Pancreas (tissue), 10 donors: ENCODE measurements around the gene VSIG10L. TPM values are rescaled to one million over a fixed set of nuclear protein-coding genes. Genes with fewer than 3 reads are reported as not detected.

Source experiments
- ATAC-seq, 4 donors: fragments of 200-7000 bp; cut with Tn5 transposase; one replicate each; pipeline versions ENCODE4 v1.8.0 to v1.9.1; 2020; ENCODE audit warnings: mild to moderate bottlenecking in 4 of 4, moderate library complexity in 4 of 4
- DNase-seq, 6 donors: peaks; one replicate each; pipeline ENCODE4 v3.0.0-alpha.2; 2020
- FAIRE-seq: peaks from 2 replicates; lab custom pipeline; 2012; peaks lifted over from hg19 to GRCh38; lab: Jason Lieb, UNC
- H3K27ac ChIP-seq, 4 donors: fragments of 200-600 bp; sonication (generic); 1 replicate in 3 of 4; 2 replicates in 1 of 4; pipeline versions ENCODE4 v1.5.0 to v1.8.0; 2020
- H3K27me3 ChIP-seq, 4 donors: fragments of 200-600 bp; one replicate each; pipeline ENCODE4 v1.8.0; 2021
- H3K36me3 ChIP-seq, 3 donors: fragments of 200-600 bp; sonication (generic) in 1 of 3; one replicate each; pipeline versions ENCODE4 v1.5.0 to v1.8.0; 2020 to 2021
- H3K4me1 ChIP-seq, 3 donors: fragments of 200-600 bp; one replicate each; pipeline ENCODE4 v1.8.0; 2021
- H3K4me3 ChIP-seq, 4 donors: fragments of 200-600 bp; sonication (generic) in 2 of 4; one replicate each; pipeline versions ENCODE4 v1.5.0 to v1.8.0; 2020 to 2021
- H3K9me3 ChIP-seq, 4 donors: fragments of 200-600 bp; one replicate each; pipeline ENCODE4 v1.8.0; 2021
- WGBS, 2 donors: extraction: QIAGEN DNeasy Blood & Tissue Kit; methylation state at CpG; one replicate each; pipeline ENCODE4 v1.1.7; 2013; 5-methylcytosine and 5-hydroxymethylcytosine counted together
- intact Hi-C, 3 donors: fragments of 100-400 bp; cut with DNase I; formaldehyde crosslinking; loops; one replicate each; pipeline versions ENCODE4 v1.11.1 to v1.14.2; 2022
- polyA plus RNA-seq, 2 donors: library from polyadenylated mRNA; stranded (reverse); fragments of 200-250 nt; gene quantifications; one replicate each; pipeline ENCODE4 v1.2.3, GENCODE V29; 2013
- total RNA-seq, 6 donors: library from RNA; stranded (reverse); fragmentation: NEBNext Ultra II Directional in 4 of 6; extraction: Animal tissue kit (Norgen Biotek cat#: 25700) in 4 of 6; gene quantifications; one replicate each; pipeline versions ENCODE4 v1.2.1 to v1.2.4, GENCODE V29; 2021 to 2023
- TF ChIP-seq, protein P1 (sequence below), 4 donors: fragments of 200-600 bp; sonication (generic) in 3 of 4; IDR thresholded peaks; one replicate each; pipeline versions ENCODE4 v1.5.0 to v1.8.0; 2021; ENCODE audit warnings: antibody characterized with exemption in 4 of 4
- donor health status: healthy with polysubstance abuse.
- donor health status: DM: no; HTN: no; CAD: no; lungs with moderate emphysema.
- donor health status: DM: no; HTN: no; CAD: no.
- donor health status: control.
- donor health status: control.
- donor health status: Bipolar disorder and iron deficiency.
- donor health status: DM: yes; HTN: yes; CAD: no.
- donor health status: DM: no; HTN: no; CAD: no.
- donor health status: DM: no; HTN: no; CAD: no.
- donor health status: DM: yes; HTN: yes; CAD: no.

The VSIG10L gene
- total and polyA plus RNA-seq, 8 donors = 0.16 to 1.1 (median 0.37) TPM; not detected in 1

GRCh38 chr19:51339313-51339686 is 2.6 kb downstream of the VSIG10L start:
- Histone ChIP-seq H3K36me3 (no peaks in the 10 kb centered on the region), H3K4me1 (peaks cover 0 to 5% (median 5%) of the 10 kb centered on the region in 3 donors), H3K9me3 (no peaks in the 10 kb centered on the region), H3K27me3 (no peaks in the 10 kb centered on the region), H3K27ac (peak overlapping the region in 1 of 4 donors; percentile 15), H3K4me3 (peak overlapping the region; percentile 26 to 79 (median 52))
- intact Hi-C loops = loop anchor here in 1 of 3 donors (10.0 kb wide), 1 partner anchor 86 kb away; no protein-coding TSS in a partner anchor
- DNase-seq = no peak
- TF ChIP-seq, protein P1, sequence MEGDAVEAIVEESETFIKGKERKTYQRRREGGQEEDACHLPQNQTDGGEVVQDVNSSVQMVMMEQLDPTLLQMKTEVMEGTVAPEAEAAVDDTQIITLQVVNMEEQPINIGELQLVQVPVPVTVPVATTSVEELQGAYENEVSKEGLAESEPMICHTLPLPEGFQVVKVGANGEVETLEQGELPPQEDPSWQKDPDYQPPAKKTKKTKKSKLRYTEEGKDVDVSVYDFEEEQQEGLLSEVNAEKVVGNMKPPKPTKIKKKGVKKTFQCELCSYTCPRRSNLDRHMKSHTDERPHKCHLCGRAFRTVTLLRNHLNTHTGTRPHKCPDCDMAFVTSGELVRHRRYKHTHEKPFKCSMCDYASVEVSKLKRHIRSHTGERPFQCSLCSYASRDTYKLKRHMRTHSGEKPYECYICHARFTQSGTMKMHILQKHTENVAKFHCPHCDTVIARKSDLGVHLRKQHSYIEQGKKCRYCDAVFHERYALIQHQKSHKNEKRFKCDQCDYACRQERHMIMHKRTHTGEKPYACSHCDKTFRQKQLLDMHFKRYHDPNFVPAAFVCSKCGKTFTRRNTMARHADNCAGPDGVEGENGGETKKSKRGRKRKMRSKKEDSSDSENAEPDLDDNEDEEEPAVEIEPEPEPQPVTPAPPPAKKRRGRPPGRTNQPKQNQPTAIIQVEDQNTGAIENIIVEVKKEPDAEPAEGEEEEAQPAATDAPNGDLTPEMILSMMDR (IDR thresholded peaks at IDR 0.05) = no peak
- FAIRE-seq = no peak
- peak in 1 of 4 donors; percentile 1 for ATAC-seq
- 1 to 2% methylated on average over 10 of the region's 10 CpGs for WGBS, 2 donors

- Histone ChIP-seq H3K9me3 (no peaks in the 10 kb centered on the region), H3K27ac (peak overlapping the region in 1 of 4 donors; percentile 15), H3K27me3 (no peaks in the 10 kb centered on the region), H3K4me3 (peak overlapping the region; percentile 26 to 79 (median 52)), H3K4me1 (peaks cover 0 to 5% (median 5%) of the 10 kb centered on the region in 3 donors), H3K36me3 (no peaks in the 10 kb centered on the region)
- FAIRE-seq = no peak
- peak; percentile 80 to 91 (median 84) for ATAC-seq
- TF ChIP-seq, protein P1 (IDR thresholded peaks at IDR 0.05) = peak; percentile 66 to 87 (median 78)
- WGBS, 2 donors = 2% methylated on average over 43 of the region's 43 CpGs
- intact Hi-C loops = loop anchor here in 1 of 3 donors (10.0 kb wide), 1 partner anchor 86 kb away; no protein-coding TSS in a partner anchor
- DNase-seq = peak; percentile 67 to 92 (median 82)
Observed at GRCh38 chr19:51338563-51339312, 3.2 kb downstream of the VSIG10L start.

DNA sequence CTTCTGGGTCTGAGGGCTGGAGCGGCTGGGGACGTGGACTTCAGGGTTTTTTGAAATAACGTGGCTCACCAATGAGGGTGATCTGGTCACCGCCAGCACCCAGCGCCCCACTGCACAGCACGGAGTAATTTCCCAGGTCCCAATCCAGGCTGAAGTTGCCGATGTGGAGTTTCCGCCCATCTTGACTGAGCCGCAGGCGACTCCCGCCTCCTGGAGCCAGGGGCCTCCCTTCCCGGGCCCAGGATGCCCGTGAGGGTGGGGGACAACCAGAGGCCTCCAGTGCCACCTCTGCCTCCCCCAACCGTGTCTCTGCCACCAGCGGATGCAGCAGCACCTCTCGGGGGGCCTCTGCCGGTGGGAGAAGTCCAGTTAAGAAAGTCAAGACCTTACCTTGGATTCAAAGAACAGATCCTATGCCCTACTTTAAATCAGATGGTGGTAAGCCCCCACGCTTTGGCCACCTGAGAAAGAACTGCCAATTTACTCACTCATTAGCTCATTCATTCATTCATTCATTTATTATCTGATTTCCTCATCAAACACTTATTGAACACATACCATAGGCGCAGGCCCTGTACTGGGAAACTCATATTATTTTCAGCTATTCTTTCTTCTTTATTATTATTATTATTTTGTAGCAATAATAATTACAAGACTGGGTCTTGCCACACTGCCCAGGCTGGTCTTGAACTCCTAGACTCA is 3.9 kb downstream of the VSIG10L start:
- Histone ChIP-seq H3K36me3 (no peaks in the 10 kb centered on the region), H3K4me1 (peaks cover 0 to 5% (median 5%) of the 10 kb centered on the region in 3 donors), H3K4me3 (no peak overlapping the region), H3K27ac (no peak overlapping the region), H3K27me3 (no peaks in the 10 kb centered on the region), H3K9me3 (no peaks in the 10 kb centered on the region)
- no peak for DNase-seq
- ATAC-seq = no peak
- TF ChIP-seq, protein P1 (IDR thresholded peaks at IDR 0.05) = no peak
- WGBS, 2 donors = 68 to 77% methylated on average over 19 of the region's 19 CpGs
- FAIRE-seq = no peak
- intact Hi-C loops = loop anchor here in 1 of 3 donors (10.0 kb wide), 1 partner anchor 87 kb away; no protein-coding TSS in a partner anchor

- H3K27me3 ChIP-seq = no peaks in the 10 kb centered on the region
- intact Hi-C loops = loop anchor here in 1 of 3 donors (10.0 kb wide), 1 partner anchor 88 kb away; no protein-coding TSS in a partner anchor
- TF ChIP-seq, protein P1 (IDR thresholded peaks at IDR 0.05) = no peak
- WGBS, 2 donors = 74 to 76% methylated on average over 13 of the region's 13 CpGs
- no peaks in the 10 kb centered on the region for H3K9me3 ChIP-seq
- peaks cover 0 to 5% (median 5%) of the 10 kb centered on the region in 3 donors for H3K4me1 ChIP-seq
- no peaks in the 10 kb centered on the region for H3K36me3 ChIP-seq
- no peak overlapping the region for H3K27ac ChIP-seq
- ATAC-seq (no peak), FAIRE-seq (no peak), DNase-seq (peak in 1 of 6 donors; percentile 76)
- H3K4me3 ChIP-seq = no peak overlapping the region
Observed at GRCh38 chr19:51337141-51337860, 4.6 kb downstream of the VSIG10L start.
